ENCODE measurements around the gene ZNF407. TPM values are rescaled to one million over a fixed set of nuclear protein-coding genes. Genes with fewer than 3 reads are reported as not detected.

ZNF407 gene
- total and polyA plus RNA-seq, 2 experiments from 2014 or later: 2.1 to 10.4 TPM

GRCh38 chr18:74632856-74633255, 35.2 kb downstream of the ZNF407 start:
- Histone ChIP-seq H3K4me1 (ENCODE audit: insufficient read depth) (peaks cover 5% of the 10 kb centered on the region; the same call in 1 of the 2 replicates), H3K79me2 (replicated peaks; ENCODE audit: insufficient read depth) (peaks cover 11% of the 10 kb centered on the region), H3K27ac (ENCODE audit: low read depth) (no peak overlapping the region), H3F3A (replicated peaks; ENCODE audit: low read depth) (no peaks in the 10 kb centered on the region), H3K27me3 (ENCODE audit: insufficient read depth) (no peaks in the 10 kb centered on the region), H3K4me2 (no peak overlapping the region), H2AFZ (no peak overlapping the region), H4K20me1 (replicated peaks; ENCODE audit: insufficient read depth) (no peaks in the 10 kb centered on the region), H3K4me3 (no peak overlapping the region), H3K36me3 (ENCODE audit: insufficient read depth) (no peaks in the 10 kb centered on the region), H3K9me2 (ENCODE audit: insufficient read depth) (no peaks in the 10 kb centered on the region)
- peaks cover 13% of the 10 kb centered on the region for H3K4me1 Mint-ChIP-seq
- no peaks in the 10 kb centered on the region for H3K27me3 Mint-ChIP-seq (ENCODE audit: insufficient read depth, low read depth, poor library complexity)
- H3K4me3 Mint-ChIP-seq: no peak overlapping the region
- ATAC-seq: no peak
- TF ChIP-seq JUNB (IDR thresholded peaks at IDR 0.05; ENCODE audit: unreplicated experiment) (no peak), EZH2 (IDR thresholded peaks at IDR 0.05; ENCODE audit: low read depth, unreplicated experiment) (no peak), CREB1 (CRISPR knock-in tag; IDR thresholded peaks at IDR 0.05; ENCODE audit: low read depth) (no peak), REST (IDR thresholded peaks at IDR 0.05; ENCODE audit: unreplicated experiment) (no peak), ETS1 (IDR thresholded peaks at IDR 0.05) (no peak), CTCF (conservative IDR thresholded peaks at IDR 0.05; ENCODE audit: low read depth in 2 of 2) (no peak), EZH2phosphoT487 (IDR thresholded peaks at IDR 0.05; ENCODE audit: unreplicated experiment) (no peak), STAT1 (IDR thresholded peaks at IDR 0.05; ENCODE audit: unreplicated experiment) (no peak), ZNF114 (CRISPR knock-in tag; IDR thresholded peaks at IDR 0.05) (no peak), POLR2AphosphoS5 (IDR thresholded peaks at IDR 0.05; ENCODE audit: low read depth) (no peak), ZNF462 (CRISPR knock-in tag; IDR thresholded peaks at IDR 0.05) (no peak), NANOG (IDR thresholded peaks at IDR 0.05; ENCODE audit: borderline replicate concordance) (no peak), ZNF331 (CRISPR knock-in tag; IDR thresholded peaks at IDR 0.05; ENCODE audit: low read depth) (no peak)
- H3K9me3 Mint-ChIP-seq: no peaks in the 10 kb centered on the region
- H3K27ac Mint-ChIP-seq: no peak overlapping the region
- H3K36me3 Mint-ChIP-seq (ENCODE audit: low read depth): no peaks in the 10 kb centered on the region
- DNase-seq (ENCODE audit: low spot score): no peak
